ENCODE results near the gene SRRM5.
"Not testable (repeated sequence)": the region's sequence is repeated elsewhere in the genome, so short reads cannot be mapped to it uniquely, and the experiment has no call there.

The SRRM5 gene

GRCh38 chr19:43638214-43638994 is 26.5 kb downstream of the SRRM5 start:
- no peak for DNase-seq (ENCODE audit: low read depth, low spot score)

DNA sequence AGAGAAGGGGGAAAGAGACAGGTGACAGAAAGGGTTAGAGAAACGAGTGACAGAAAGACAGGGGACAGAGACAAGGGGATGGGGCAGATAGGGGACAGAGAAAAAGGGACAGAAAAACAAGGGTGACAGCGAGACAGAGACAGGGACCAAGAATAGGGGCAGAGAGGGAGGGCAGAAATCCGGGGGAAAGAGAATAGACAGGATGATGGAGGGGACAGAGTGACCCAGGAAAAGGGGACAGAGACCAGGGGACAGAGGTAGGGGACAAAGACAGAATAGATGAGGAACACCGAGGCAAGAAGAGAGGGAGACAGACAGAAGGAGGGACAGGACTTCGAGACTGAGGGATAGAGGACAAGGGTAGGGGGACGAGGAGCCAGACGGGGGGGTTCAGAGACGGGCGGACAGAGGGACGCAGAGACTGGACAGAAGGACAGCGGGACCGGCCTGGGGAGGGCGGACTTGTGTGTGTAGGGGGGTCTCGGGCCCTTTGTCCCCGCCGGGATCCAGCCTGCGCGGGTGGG is 27.2 kb downstream of the SRRM5 start:
- no peak for DNase-seq (ENCODE audit: low read depth, low spot score)

DNA sequence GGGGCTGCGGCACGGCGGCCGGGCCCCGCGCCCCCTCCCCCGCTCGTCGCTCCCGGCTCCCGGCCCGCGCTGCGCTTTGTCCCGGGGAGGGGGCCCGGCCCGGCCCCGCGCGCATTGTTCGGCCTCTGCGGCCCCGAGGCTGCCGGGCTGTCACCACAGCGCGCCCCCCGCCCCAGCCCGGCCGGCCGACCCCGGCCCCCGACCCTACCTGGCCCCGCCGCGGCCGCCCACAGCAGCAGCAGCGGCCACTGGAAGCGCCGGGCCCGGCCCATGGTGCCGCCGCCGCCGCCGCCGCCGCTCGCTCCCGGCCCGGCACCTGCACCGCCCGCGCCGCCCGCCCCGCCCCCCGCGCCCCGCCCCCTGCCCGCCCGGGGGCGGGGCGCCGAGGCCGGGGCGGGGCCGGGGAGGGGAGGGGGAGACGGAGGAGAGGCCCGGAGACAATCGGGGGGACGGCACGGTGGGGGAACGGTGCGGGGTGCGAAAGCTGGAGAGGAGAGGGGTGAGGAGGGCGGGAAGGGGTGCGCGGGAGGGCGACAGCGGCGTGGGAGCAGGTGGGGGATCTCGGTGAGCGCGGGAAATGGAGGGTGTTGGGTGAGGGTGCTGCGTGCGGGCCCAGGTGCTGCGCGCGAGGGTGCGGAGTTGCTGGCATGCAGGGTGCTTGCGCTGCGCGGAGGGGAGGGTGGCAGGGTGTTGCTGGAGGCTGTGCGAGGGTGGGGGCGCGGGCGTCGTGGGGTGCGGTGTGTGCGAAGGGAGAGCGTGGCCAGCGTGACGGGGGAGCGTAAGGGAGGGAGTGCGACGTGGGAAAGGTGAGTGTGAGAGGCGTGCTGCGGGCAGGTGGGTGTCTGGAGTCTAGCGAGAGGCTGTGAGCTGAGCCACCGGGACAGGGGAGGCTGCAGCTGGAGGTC is 27.9 kb downstream of the SRRM5 start, which contains the start of gene CADM4:
TSS of gene CADM4 (minus strand) at position 332 of the 905 bp plus-strand sequence. CDS start at position 272, 60 bp downstream.
- DNase-seq (ENCODE audit: low read depth, low spot score), result no peak

- no peak for DNase-seq (ENCODE audit: low read depth, low spot score)
Observed at GRCh38 chr19:43640424-43640757, 28.5 kb downstream of the SRRM5 start.

GRCh38 chr19:43641333-43641732 is 29.4 kb downstream of the SRRM5 start:
- DNase-seq (ENCODE audit: low read depth, low spot score), result no peak

- DNase-seq (ENCODE audit: low read depth, low spot score), result no peak
Observed at GRCh38 chr19:43642531-43642930, 30.6 kb downstream of the SRRM5 start.

DNA sequence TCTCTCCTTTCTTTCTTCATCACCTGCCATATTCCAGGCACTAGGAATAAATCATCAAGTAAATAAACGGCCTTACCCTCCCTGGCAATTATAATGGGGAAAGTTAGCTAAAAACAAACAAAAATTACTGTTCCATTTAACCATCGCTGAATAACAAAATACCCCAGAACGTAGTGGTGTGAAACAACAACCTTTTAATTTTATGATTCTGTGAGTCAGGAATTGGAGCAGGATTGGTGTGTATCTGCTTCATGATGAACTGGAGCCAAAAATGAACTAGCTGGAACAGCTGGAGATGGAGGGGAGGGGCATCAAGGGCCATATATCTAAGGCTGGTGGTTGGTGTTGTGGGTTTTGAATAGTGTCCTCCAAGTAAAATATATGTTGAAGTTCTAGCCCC is 31.4 kb downstream of the SRRM5 start:
- no peak for DNase-seq (ENCODE audit: low read depth, low spot score)

DNA sequence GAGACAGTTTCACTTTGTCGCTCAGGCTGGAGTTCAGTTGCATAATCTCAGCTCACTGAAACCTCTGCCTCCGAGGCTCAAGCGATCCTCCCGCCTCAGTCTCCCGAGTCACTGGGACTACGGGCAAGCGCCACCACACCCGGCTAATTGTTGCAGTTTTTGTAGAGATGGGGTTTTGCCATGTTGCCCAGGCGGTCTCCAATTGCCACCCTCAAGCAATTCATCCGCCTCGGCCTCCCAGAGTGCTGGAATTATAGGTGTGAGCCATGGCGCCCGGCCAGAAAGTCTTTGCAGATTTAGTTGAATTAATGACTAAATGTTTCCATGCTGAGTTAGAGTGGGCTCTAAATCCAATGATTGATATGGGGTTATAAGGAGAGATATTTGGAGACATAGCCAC is 32.3 kb downstream of the SRRM5 start:
- no peak for DNase-seq (ENCODE audit: low read depth, low spot score)

DNA sequence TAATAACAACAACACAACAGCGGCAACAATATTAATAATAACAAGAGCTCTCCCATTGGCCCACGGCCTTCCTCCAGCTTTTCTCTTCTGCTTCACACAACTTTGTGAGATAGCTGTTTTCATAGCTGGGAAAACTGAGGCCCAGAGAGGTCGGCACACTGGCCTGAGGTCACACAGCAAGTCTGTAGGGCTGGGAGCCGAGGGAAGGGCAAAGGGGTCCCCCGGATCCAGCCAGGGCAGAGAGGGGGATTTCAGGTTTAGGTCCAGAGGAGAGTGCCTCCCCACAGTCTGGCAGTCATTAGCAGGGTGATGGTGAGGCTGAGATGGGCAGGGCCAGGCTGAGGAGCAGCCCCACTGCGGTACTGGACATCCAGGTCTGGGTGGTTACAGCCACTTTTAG is 36.7 kb downstream of the SRRM5 start:
- DNase-seq (ENCODE audit: low read depth, low spot score), result no peak

- no peak for DNase-seq (ENCODE audit: low read depth, low spot score)
Observed at GRCh38 chr19:43649514-43649913, 37.6 kb downstream of the SRRM5 start.

- not testable (repeated sequence) for DNase-seq (ENCODE audit: low read depth, low spot score)
Observed at GRCh38 chr19:43650276-43650675, 38.4 kb downstream of the SRRM5 start.

DNA sequence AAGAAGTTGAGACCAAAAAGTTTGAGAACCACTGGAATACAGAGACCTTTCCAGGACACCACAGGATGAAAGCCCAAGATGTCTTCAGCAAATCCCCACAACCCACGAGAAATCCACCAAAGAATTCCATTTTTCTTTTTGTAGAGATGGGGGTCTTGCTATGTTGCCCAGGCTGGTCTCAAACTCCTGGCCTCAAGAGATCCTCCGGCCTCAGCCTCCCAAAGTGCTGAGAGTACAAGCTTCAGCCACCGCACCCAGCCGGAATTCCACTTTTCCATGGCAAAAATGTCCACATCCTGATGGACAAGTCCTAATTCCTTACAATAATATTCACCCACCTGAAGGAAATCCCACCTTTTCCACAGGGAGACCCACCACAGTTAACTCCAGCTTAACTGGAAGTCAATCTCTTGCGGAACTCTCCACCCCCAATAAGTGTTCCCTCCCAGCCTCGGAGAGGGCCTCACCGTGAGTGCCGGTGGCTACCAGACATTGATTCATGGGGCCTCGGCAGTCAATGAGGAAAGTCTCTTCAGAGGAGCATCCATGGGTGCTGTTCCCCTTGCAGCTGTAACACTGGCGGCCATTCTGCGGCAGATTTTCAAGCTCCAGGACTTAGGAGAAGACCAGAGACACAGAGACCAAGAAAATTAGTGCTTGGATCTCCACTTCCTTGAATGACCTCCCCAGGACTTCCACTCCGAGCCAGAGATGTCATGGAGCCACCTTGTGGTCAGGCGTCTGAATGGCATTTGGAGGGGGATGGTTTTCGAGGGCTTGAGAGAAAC is 40.1 kb downstream of the SRRM5 start:
- no peak for DNase-seq (ENCODE audit: low read depth, low spot score)

GRCh38 chr19:43652546-43652874 is 40.6 kb downstream of the SRRM5 start:
- no peak for DNase-seq (ENCODE audit: low read depth, low spot score)

GRCh38 chr19:43656436-43656835 is 44.5 kb downstream of the SRRM5 start:
- no peak for DNase-seq (ENCODE audit: low read depth, low spot score)

- no peak for DNase-seq (ENCODE audit: low read depth, low spot score)
Observed at GRCh38 chr19:43658001-43658400, 46.1 kb downstream of the SRRM5 start.

DNA sequence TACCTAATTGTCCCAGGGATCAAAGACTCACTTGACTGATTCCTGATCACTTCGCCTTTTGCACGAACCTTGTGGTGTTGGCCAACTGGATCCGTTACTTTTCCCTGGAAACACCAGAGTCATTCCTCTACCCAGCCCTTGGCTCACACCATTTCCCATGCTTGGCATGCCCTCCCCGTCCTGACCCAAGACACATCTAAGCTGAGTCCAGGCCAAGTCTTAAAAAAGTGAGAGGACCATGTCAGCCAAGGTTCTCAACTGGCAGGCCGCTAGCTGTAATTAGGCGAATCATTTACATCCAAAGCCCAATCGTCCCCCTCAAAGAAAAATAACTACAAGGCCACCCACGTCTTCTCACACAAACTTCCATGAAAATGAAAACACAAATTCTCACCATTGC is 46.6 kb downstream of the SRRM5 start:
- DNase-seq (ENCODE audit: low read depth, low spot score), result no peak

DNA sequence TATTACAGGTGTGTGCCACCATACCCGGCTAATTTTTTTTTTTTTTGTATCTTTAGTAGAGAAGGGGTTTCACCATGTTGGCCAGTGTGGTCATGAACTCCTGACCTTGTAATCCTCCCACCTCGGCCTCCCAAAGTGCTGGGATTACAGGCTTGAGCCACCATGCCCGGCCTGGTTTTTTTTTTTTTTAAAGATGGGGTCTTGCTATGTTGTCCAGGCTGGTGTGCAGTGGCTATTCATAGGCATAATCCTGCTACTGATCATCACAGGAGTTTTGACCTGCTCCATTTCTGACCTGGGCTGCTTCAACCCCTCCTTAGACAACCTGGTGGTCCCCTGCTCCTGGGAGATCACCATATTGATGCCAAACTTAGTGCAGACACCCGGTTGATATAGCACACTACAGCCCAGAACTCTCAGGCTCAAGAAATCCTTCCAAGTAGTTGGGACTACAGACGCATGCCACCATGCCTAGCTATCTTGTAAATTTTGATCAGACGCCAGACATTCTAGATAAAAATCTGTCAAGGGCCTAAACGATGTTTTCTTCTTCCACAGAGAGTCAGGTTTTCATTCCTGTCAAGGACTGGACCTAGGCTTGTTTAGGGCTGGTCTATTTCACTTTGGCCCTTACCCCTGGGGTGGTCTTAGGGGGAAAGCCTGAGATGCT is 48.5 kb downstream of the SRRM5 start:
- DNase-seq (ENCODE audit: low read depth, low spot score), result no peak

DNA sequence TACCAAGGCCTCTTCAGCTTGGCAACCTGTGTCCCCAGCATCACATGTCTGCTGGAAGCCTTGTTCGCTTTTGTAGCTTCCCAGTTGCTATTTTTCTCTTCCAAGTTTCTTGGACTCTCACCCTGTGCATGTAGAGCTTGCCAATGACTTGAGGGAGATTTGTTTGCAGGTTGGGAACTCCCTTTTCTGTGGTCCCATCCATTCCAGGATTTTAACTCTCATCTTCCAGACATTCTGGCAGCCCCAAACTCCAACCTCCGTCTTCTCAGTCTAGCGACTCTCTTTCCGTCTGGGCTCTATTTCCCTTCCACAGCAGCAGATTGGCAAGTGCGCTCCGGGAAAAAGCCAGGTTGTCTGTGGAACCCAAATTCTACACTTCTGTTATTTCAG is 49.1 kb downstream of the SRRM5 start:
- DNase-seq (ENCODE audit: low read depth, low spot score), result no peak

DNA sequence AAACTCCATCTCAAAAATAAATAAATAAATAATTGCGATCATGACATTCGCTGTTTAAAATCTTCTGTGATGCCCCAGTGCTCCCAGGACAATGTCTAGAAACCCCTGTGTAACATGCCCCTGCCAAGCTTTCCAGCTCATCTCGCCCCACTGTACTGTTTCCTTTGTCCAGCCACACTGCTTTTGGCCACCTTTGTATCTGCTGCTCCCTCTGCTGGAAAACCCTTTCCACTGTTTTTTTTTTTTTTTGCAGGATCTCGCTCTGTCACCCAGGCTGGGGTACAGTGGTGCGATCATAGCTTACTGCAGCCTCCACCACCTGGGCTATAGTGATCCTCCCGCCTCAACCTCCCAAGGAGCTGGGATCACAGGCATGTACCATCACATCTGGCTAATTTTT is 50.6 kb downstream of the SRRM5 start:
- no peak for DNase-seq (ENCODE audit: low read depth, low spot score)

DNA sequence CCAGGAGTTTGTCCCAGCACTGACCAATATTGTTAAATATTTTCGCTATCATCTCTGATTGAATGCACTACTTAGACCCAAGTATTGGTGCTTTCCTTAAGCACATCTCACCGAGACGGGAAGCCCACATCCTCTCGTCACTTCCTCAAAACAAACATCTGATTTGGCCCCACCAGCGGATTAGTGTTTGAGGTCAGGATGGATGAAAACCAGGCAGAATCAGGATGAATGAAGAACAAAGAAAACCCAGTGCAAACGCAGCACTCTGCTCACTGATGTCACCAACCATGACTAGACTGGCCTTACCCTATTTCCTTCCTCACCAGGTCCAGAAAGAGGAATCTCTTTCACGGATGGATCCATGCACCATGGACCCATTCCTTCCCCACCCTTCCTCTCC is 52.1 kb downstream of the SRRM5 start:
- DNase-seq (ENCODE audit: low read depth, low spot score), result no peak
